Measurements from ENCODE around the gene ZNF74.
"Not testable (repeated sequence)": the region's sequence is repeated elsewhere in the genome, so short reads cannot be mapped to it uniquely, and the experiment has no call there.

ZNF74 gene

GRCh38 chr22:20393705-20394476, at the start of gene ZNF74:
Gene ZNF74 (plus strand): TSS chr22:20394151. CDS start chr22:20394629, 478 bp downstream.
- DNase-seq = peak; percentile 95

- not testable (repeated sequence) for DNase-seq
These were observed 47.4 kb upstream of the ZNF74 start for GRCh38 chr22:20346553-20346952.

GRCh38 chr22:20352536-20352935, 41.4 kb upstream of the ZNF74 start:
- DNase-seq = not testable (repeated sequence)

GRCh38 chr22:20354238-20354975, 39.5 kb upstream of the ZNF74 start:
- DNase-seq = no peak

- DNase-seq = not testable (repeated sequence)
These were observed 37.9 kb upstream of the ZNF74 start for GRCh38 chr22:20355939-20356636.

- DNase-seq = not testable (repeated sequence)
These were observed 37.0 kb upstream of the ZNF74 start for GRCh38 chr22:20356906-20357305.

- not testable (repeated sequence) for DNase-seq
These were observed 36.0 kb upstream of the ZNF74 start for GRCh38 chr22:20357967-20358366.

GRCh38 chr22:20358503-20359239, 35.3 kb upstream of the ZNF74 start:
- DNase-seq = not testable (repeated sequence)

GRCh38 chr22:20360261-20360660, 33.7 kb upstream of the ZNF74 start:
- not testable (repeated sequence) for DNase-seq

- not testable (repeated sequence) for DNase-seq
These were observed 32.8 kb upstream of the ZNF74 start for GRCh38 chr22:20360866-20361751.

GRCh38 chr22:20361752-20362229, 32.2 kb upstream of the ZNF74 start:
- not testable (repeated sequence) for DNase-seq

- DNase-seq = not testable (repeated sequence)
These were observed 31.5 kb upstream of the ZNF74 start for GRCh38 chr22:20362403-20362802.

- DNase-seq = not testable (repeated sequence)
These were observed 29.4 kb upstream of the ZNF74 start for GRCh38 chr22:20364335-20365260.

GRCh38 chr22:20366841-20367240, 27.1 kb upstream of the ZNF74 start:
- not testable (repeated sequence) for DNase-seq

- not testable (repeated sequence) for DNase-seq
These were observed 25.1 kb upstream of the ZNF74 start for GRCh38 chr22:20368875-20369274.

GRCh38 chr22:20371687-20372086, 22.3 kb upstream of the ZNF74 start:
- DNase-seq = not testable (repeated sequence)

GRCh38 chr22:20372406-20372854, 21.5 kb upstream of the ZNF74 start:
- not testable (repeated sequence) for DNase-seq

GRCh38 chr22:20373195-20373706, 20.7 kb upstream of the ZNF74 start:
- DNase-seq = not testable (repeated sequence)

- not testable (repeated sequence) for DNase-seq
These were observed 19.8 kb upstream of the ZNF74 start for GRCh38 chr22:20374130-20374529.

GRCh38 chr22:20376281-20376680, 17.7 kb upstream of the ZNF74 start:
- DNase-seq = not testable (repeated sequence)

All from femur (tissue), 1 donor.